Kasumi-1 (cell line): Measurements from ENCODE around the gene PHIP.

Source experiments
- DNase-seq, 2 experiments: peaks; one replicate each; lab custom pipeline; 2025; lab: John Stamatoyannopoulos, UW

Gene PHIP

GRCh38 chr6:79009819-79010218, 68.2 kb downstream of the PHIP start:
- no peak for DNase-seq

GRCh38 chr6:79005497-79005896, 72.6 kb downstream of the PHIP start:
- no peak for DNase-seq

- DNase-seq, result no peak
Observed at GRCh38 chr6:79005024-79005423, 73.0 kb downstream of the PHIP start.

- no peak for DNase-seq
Observed at GRCh38 chr6:79004239-79004638, 73.8 kb downstream of the PHIP start.

- DNase-seq, result no peak
Observed at GRCh38 chr6:79001415-79001814, 76.6 kb downstream of the PHIP start.

GRCh38 chr6:78999737-79000136, 78.3 kb downstream of the PHIP start:
- DNase-seq, result no peak

- no peak for DNase-seq
Observed at GRCh38 chr6:78995946-78996345, 82.1 kb downstream of the PHIP start.

- DNase-seq, result no peak
Observed at GRCh38 chr6:78995346-78995745, 82.7 kb downstream of the PHIP start.

GRCh38 chr6:78993955-78994354, 84.1 kb downstream of the PHIP start:
- no peak for DNase-seq

- DNase-seq, result no peak
Observed at GRCh38 chr6:78989191-78989590, 88.9 kb downstream of the PHIP start.

GRCh38 chr6:78986161-78986560, 91.9 kb downstream of the PHIP start:
- DNase-seq, result no peak

GRCh38 chr6:78984225-78984950, 93.7 kb downstream of the PHIP start:
- DNase-seq, result no peak

GRCh38 chr6:78967191-78967590, 110.9 kb downstream of the PHIP start:
- DNase-seq, result no peak

- no peak for DNase-seq
Observed at GRCh38 chr6:78966542-78966941, 111.5 kb downstream of the PHIP start.

- no peak for DNase-seq
Observed at GRCh38 chr6:78962448-78962847, 115.6 kb downstream of the PHIP start.

- no peak for DNase-seq
Observed at GRCh38 chr6:78954740-78955139, 123.3 kb downstream of the PHIP start.

- DNase-seq, result no peak
Observed at GRCh38 chr6:78953798-78954197, 124.3 kb downstream of the PHIP start.

- DNase-seq, result no peak
Observed at GRCh38 chr6:78952362-78952761, 125.7 kb downstream of the PHIP start.

GRCh38 chr6:78948785-78949184, 129.3 kb downstream of the PHIP start:
- DNase-seq, result no peak

- DNase-seq, result no peak
Observed at GRCh38 chr6:78947962-78948361, 130.1 kb downstream of the PHIP start.

- DNase-seq, result no peak
Observed at GRCh38 chr6:78947529-78947928, 130.5 kb downstream of the PHIP start.

GRCh38 chr6:78942446-78942845, 135.6 kb downstream of the PHIP start:
- no peak for DNase-seq

- DNase-seq, result no peak
Observed at GRCh38 chr6:78936515-78936914, 141.5 kb downstream of the PHIP start.

GRCh38 chr6:78935553-78935952, 142.5 kb downstream of the PHIP start:
- no peak for DNase-seq
